ENCODE measurements around the gene CCND1. TPM values are rescaled to one million over a fixed set of nuclear protein-coding genes. Genes with fewer than 3 reads are reported as not detected.

Gene CCND1
- total RNA-seq, 2 experiments from 2014 or later = 0.44 TPM; not detected in 1

DNA sequence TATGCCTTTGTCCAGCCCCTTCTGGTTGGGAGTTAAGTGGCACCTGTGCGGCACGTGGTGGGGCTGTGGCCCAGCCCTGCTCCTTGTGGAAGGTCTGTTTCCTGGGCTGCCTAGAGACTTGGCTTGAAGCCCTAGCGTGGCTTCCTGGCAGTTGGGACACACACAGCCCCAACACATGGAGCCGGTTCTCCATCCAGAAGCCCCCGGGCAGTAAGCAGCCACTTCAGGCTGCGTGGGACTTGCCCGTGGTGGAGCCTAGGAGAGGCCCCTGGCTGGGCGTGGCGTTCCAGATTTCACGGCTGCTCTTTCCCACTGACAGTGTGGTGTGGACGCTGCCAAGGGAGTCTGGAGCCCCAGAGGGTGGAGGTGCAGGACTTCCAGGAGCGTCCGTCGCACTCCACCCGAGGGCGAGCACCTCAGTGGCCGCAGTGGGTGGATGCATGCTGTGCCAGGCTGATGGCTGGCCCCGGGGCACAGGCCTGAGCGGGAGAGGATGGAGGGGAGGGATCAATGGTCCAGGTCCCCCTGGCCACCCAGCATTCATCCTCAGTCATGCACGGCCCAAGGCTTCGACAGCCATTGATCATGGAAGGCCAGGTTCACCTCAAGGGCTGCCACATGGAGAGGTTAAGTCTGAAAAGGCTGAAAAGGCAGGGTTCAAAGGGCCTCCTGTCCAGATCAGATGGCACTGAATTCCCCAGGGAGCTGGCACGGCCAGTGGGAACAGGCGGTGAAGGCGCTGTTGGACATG lies 9.3 kb downstream of the CCND1 start:
- DNase-seq (ENCODE audit: low spot score) = no peak
- Histone ChIP-seq H3K9me2 (ENCODE audit: insufficient read depth, low read length) (no peaks in the 10 kb centered on the region), H3K79me2 (ENCODE audit: insufficient read depth, low read depth, low read length) (no peaks in the 10 kb centered on the region), H3K4me2 (ENCODE audit: low read length) (no peak overlapping the region), H2AFZ (ENCODE audit: low read length) (no peak overlapping the region), H4K20me1 (ENCODE audit: insufficient read depth, low read length) (no peaks in the 10 kb centered on the region), H3K4me3 (ENCODE audit: low read depth, low read length, poor library complexity, severe bottlenecking) (no peak overlapping the region), H3K4me1 (ENCODE audit: insufficient read depth, low read length, poor library complexity, severe bottlenecking) (no peaks in the 10 kb centered on the region), H3K9me3 (ENCODE audit: low read length) (no peaks in the 10 kb centered on the region), H3K36me3 (ENCODE audit: insufficient read depth, low read length) (no peaks in the 10 kb centered on the region), H3K27ac (ENCODE audit: low read depth, low read length, poor library complexity, severe bottlenecking) (no peak overlapping the region)
- BruUV-seq (replicated peaks) = no TSS peak
- ChIA-PET CTCF (ENCODE audit: unreplicated experiment) (no interaction called here), POLR2A (interaction anchor here (0.6 kb wide), 1 partner anchor 617 kb away, joined by 6 read pairs; no protein-coding TSS in a partner anchor)
- TF ChIP-seq, protein P1, sequence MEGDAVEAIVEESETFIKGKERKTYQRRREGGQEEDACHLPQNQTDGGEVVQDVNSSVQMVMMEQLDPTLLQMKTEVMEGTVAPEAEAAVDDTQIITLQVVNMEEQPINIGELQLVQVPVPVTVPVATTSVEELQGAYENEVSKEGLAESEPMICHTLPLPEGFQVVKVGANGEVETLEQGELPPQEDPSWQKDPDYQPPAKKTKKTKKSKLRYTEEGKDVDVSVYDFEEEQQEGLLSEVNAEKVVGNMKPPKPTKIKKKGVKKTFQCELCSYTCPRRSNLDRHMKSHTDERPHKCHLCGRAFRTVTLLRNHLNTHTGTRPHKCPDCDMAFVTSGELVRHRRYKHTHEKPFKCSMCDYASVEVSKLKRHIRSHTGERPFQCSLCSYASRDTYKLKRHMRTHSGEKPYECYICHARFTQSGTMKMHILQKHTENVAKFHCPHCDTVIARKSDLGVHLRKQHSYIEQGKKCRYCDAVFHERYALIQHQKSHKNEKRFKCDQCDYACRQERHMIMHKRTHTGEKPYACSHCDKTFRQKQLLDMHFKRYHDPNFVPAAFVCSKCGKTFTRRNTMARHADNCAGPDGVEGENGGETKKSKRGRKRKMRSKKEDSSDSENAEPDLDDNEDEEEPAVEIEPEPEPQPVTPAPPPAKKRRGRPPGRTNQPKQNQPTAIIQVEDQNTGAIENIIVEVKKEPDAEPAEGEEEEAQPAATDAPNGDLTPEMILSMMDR (conservative IDR thresholded peaks at IDR 0.05; ENCODE audit: low read length) = no peak
- TF ChIP-seq EZH2phosphoT487 (IDR thresholded peaks at IDR 0.05; ENCODE audit: borderline replicate concordance, low read depth, low read length) = no peak
- intact Hi-C loops (cut with micrococcal nuclease; ENCODE audit: unreplicated experiment) = no loop called here

DNA sequence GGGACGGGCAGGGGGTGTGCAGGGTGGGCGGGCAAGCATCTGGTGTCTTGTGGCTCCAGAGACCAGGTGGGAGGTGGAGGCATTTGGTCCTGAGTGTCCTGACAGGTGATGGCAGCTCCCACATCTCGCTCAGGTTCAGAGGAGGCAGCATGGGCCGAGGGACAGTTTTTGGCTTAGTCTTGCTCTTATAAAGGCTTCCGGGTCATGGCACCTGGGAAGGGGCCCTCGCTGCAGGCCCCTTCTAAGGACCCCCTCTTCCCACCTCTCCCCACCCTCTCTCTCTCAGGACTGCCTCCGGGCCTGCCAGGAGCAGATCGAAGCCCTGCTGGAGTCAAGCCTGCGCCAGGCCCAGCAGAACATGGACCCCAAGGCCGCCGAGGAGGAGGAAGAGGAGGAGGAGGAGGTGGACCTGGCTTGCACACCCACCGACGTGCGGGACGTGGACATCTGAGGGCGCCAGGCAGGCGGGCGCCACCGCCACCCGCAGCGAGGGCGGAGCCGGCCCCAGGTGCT lies 9.9 kb downstream of the CCND1 start:
- Histone ChIP-seq H3K36me3 (ENCODE audit: insufficient read depth, low read length) (no peaks in the 10 kb centered on the region), H3K79me2 (ENCODE audit: insufficient read depth, low read depth, low read length) (no peaks in the 10 kb centered on the region), H3K4me2 (ENCODE audit: low read length) (no peak overlapping the region), H2AFZ (ENCODE audit: low read length) (no peak overlapping the region), H3K4me1 (ENCODE audit: insufficient read depth, low read length, poor library complexity, severe bottlenecking) (no peaks in the 10 kb centered on the region), H4K20me1 (ENCODE audit: insufficient read depth, low read length) (no peaks in the 10 kb centered on the region), H3K9me3 (ENCODE audit: low read length) (no peaks in the 10 kb centered on the region), H3K4me3 (ENCODE audit: low read depth, low read length, poor library complexity, severe bottlenecking) (no peak overlapping the region), H3K27ac (ENCODE audit: low read depth, low read length, poor library complexity, severe bottlenecking) (no peak overlapping the region), H3K9me2 (ENCODE audit: insufficient read depth, low read length) (no peaks in the 10 kb centered on the region)
- TF ChIP-seq, protein P1 (conservative IDR thresholded peaks at IDR 0.05; ENCODE audit: low read length) = no peak
- no peak for TF ChIP-seq EZH2phosphoT487 (IDR thresholded peaks at IDR 0.05; ENCODE audit: borderline replicate concordance, low read depth, low read length)
- ChIA-PET CTCF (ENCODE audit: unreplicated experiment) (no interaction called here), POLR2A (no interaction called here)
- intact Hi-C loops (cut with micrococcal nuclease; ENCODE audit: unreplicated experiment) = no loop called here
- no TSS peak for BruUV-seq (replicated peaks)
- no peak for DNase-seq (ENCODE audit: low spot score)

All from OCI-LY7 (cell line).